ENCODE measurements around the gene IFNL2.

IFNL2 gene

DNA sequence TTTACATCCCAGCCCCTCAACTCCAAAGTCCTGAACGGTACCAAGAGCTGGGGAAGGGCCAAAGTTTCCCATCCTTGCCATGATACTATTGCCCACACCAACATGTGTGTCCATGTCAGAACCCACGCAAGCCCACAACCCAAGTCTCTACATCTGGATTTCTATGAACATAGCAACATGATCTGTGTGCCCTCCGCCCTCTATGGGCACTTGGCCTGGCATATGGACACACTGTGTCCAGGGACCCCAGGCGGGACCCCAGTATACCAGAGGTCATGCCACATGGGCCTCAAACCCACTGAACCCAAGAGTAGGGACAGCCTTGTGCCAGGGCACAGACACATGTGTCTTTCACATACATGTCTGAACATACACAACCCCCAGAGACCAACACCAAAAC is 50.5 kb downstream of the IFNL2 start:
- DNase-seq = no peak

GRCh38 chr19:39319098-39319891 is 51.1 kb downstream of the IFNL2 start:
- no peak for DNase-seq
